ENCODE data around the gene DCAF5. TPM values are rescaled to one million over a fixed set of nuclear protein-coding genes. Genes with fewer than 3 reads are reported as not detected.
"Not testable (repeated sequence)": the region's sequence is repeated elsewhere in the genome, so short reads cannot be mapped to it uniquely, and the experiment has no call there.

DCAF5 gene
- total RNA-seq, 1 donor from 2014 or later, result 63.3 TPM

GRCh38 chr14:69073915-69074314 lies 79.0 kb downstream of the DCAF5 start:
- DNase-seq (ENCODE audit: low spot score), result no peak

GRCh38 chr14:69073429-69073828 lies 79.5 kb downstream of the DCAF5 start:
- no peak for DNase-seq (ENCODE audit: low spot score)

GRCh38 chr14:69072584-69072983 lies 80.3 kb downstream of the DCAF5 start:
- no peak for DNase-seq (ENCODE audit: low spot score)

GRCh38 chr14:69068744-69069421 lies 84.0 kb downstream of the DCAF5 start:
- no peak for DNase-seq (ENCODE audit: low spot score)

- DNase-seq (ENCODE audit: low spot score), result no peak
Measured at GRCh38 chr14:69066396-69067171, 86.3 kb downstream of the DCAF5 start.

- not testable (repeated sequence) for DNase-seq (ENCODE audit: low spot score)
Measured at GRCh38 chr14:69065934-69066333, 87.0 kb downstream of the DCAF5 start.

GRCh38 chr14:69064596-69064995 lies 88.3 kb downstream of the DCAF5 start:
- no peak for DNase-seq (ENCODE audit: low spot score)

- DNase-seq (ENCODE audit: low spot score), result no peak
Measured at GRCh38 chr14:69059658-69060623, 93.0 kb downstream of the DCAF5 start.

- DNase-seq (ENCODE audit: low spot score), result no peak
Measured at GRCh38 chr14:69055999-69056788, 96.7 kb downstream of the DCAF5 start.

- no peak for DNase-seq (ENCODE audit: low spot score)
Measured at GRCh38 chr14:69055125-69055524, 97.8 kb downstream of the DCAF5 start.

GRCh38 chr14:69054030-69054429 lies 98.9 kb downstream of the DCAF5 start:
- no peak for DNase-seq (ENCODE audit: low spot score)

GRCh38 chr14:69052181-69052601 lies 100.7 kb downstream of the DCAF5 start:
- DNase-seq (ENCODE audit: low spot score), result no peak

- DNase-seq (ENCODE audit: low spot score), result no peak
Measured at GRCh38 chr14:69050240-69051184, 102.4 kb downstream of the DCAF5 start.

GRCh38 chr14:69049675-69050074 lies 103.2 kb downstream of the DCAF5 start:
- no peak for DNase-seq (ENCODE audit: low spot score)

- no peak for DNase-seq (ENCODE audit: low spot score)
Measured at GRCh38 chr14:69048456-69048855, 104.5 kb downstream of the DCAF5 start.

- no peak for DNase-seq (ENCODE audit: low spot score)
Measured at GRCh38 chr14:69047255-69047654, 105.7 kb downstream of the DCAF5 start.

GRCh38 chr14:69046476-69046860 lies 106.5 kb downstream of the DCAF5 start:
- DNase-seq (ENCODE audit: low spot score), result no peak

GRCh38 chr14:69045857-69046475 lies 107.0 kb downstream of the DCAF5 start:
- no peak for DNase-seq (ENCODE audit: low spot score)

- DNase-seq (ENCODE audit: low spot score), result no peak
Measured at GRCh38 chr14:69044965-69045555, 107.9 kb downstream of the DCAF5 start.
